GM12878 (cell line): ENCODE measurements around the gene C12orf56. TPM values are rescaled to one million over a fixed set of nuclear protein-coding genes. Genes with fewer than 3 reads are reported as not detected.

Experiments used
- ATAC-seq: fragments of 200-7000 bp; cut with Tn5 transposase; 3 replicates; pipeline ENCODE4 v1.9.1; 2020; ENCODE audit warnings: mild to moderate bottlenecking, moderate library complexity
- BruUV-seq: library from RNA; stranded (reverse); fragments of 400-500 nt; replicated peaks from 2 replicates; lab custom pipeline; 2021; lab: Mats Ljungman, UMichigan
- CTCF ChIA-PET: fragments of 300-600 bp; sonication (Branson Sonifier 250); formaldehyde crosslinking; extraction: SDS; loops from one replicate; lab custom pipeline; 2021; ENCODE audit warnings: inconsistent platforms; lab: Yijun Ruan, JAX
- POLR2A ChIA-PET: fragments of 350-600 bp; formaldehyde crosslinking; extraction: SDS; loops from one replicate; lab custom pipeline; 2021; ENCODE audit warnings: inconsistent platforms; lab: Charles Lee
- RAD21 ChIA-PET: fragments of 300-600 bp; sonication (Branson Sonifier 250); formaldehyde crosslinking; loops from one replicate; lab custom pipeline; 2023; ENCODE audit warnings: antibody characterized with exemption; ENCODE audit not compliant: unreplicated experiment; lab: Charles Lee
- SMC1A ChIA-PET: fragments of 300-600 bp; sonication (Branson Sonifier 250); formaldehyde crosslinking; loops from one replicate; lab custom pipeline; 2023; ENCODE audit not compliant: unreplicated experiment, uncharacterized antibody; lab: Charles Lee
- DNase-seq: peaks from one replicate; pipeline ENCODE4 v3.0.0-alpha.2; 2011; ENCODE audit warnings: low read depth, low spot score
- FAIRE-seq: peaks from 3 replicates; lab custom pipeline; 2011; peaks lifted over from hg19 to GRCh38; lab: Jason Lieb, UNC
- H2AFZ ChIP-seq: 2 replicates; pipeline ENCODE4 v1.6.0; 2011; ENCODE audit warnings: low read depth, low read length, control low read depth; ENCODE audit not compliant: control insufficient read depth
- H3K27ac ChIP-seq: 2 replicates; pipeline ENCODE4 v1.5.1; 2011; ENCODE audit warnings: control low read depth; ENCODE audit not compliant: control insufficient read depth, insufficient read depth
- H3K27me3 ChIP-seq, 2 experiments: replicated peaks in 1 of 2; 2 replicates each; pipeline versions ENCODE4 v1.6.0 to v1.6.1; 2011; ENCODE audit warnings: low read length in 1 of 2; ENCODE audit not compliant: control insufficient read depth in 2 of 2, insufficient read depth in 2 of 2
- H3K36me3 ChIP-seq, 2 experiments: 2 replicates each; pipeline ENCODE4 v1.5.1; 2011; ENCODE audit warnings: low read length in 1 of 2; ENCODE audit not compliant: control insufficient read depth in 2 of 2, insufficient read depth in 2 of 2
- H3K4me1 ChIP-seq: 2 replicates; pipeline ENCODE4 v1.6.1; 2011; ENCODE audit warnings: mild to moderate bottlenecking, low read length, moderate library complexity, mixed read lengths; ENCODE audit not compliant: control insufficient read depth, insufficient read depth
- H3K4me2 ChIP-seq: 2 replicates; pipeline ENCODE4 v1.6.0; 2011; ENCODE audit warnings: control low read depth; ENCODE audit not compliant: control insufficient read depth, insufficient read depth
- H3K4me3 ChIP-seq: fragments of 200-600 bp; sonication (generic); 2 replicates; pipeline ENCODE4 v1.5.1; 2016
- H3K79me2 ChIP-seq: 2 replicates; pipeline ENCODE4 v1.6.0; 2011; ENCODE audit warnings: low read length; ENCODE audit not compliant: control insufficient read depth, insufficient read depth
- H3K9ac ChIP-seq: 2 replicates; pipeline ENCODE4 v1.8.0; 2011; ENCODE audit warnings: low read length, control low read depth, mixed read lengths; ENCODE audit not compliant: control insufficient read depth, insufficient read depth
- H3K9me3 ChIP-seq: replicated peaks from 3 replicates; pipeline ENCODE4 v1.5.1; 2011; ENCODE audit warnings: mild to moderate bottlenecking, low read length; ENCODE audit not compliant: control insufficient read depth, insufficient read depth
- H4K20me1 ChIP-seq: 2 replicates; pipeline ENCODE4 v1.6.0; 2011; ENCODE audit not compliant: control insufficient read depth, insufficient read depth
- ASH2L ChIP-seq: fragments of 300-600, 200-600 bp; sonication (generic); IDR thresholded peaks from 2 replicates; pipeline ENCODE4 v1.6.1; 2017; ENCODE audit warnings: low read depth, mild to moderate bottlenecking, borderline replicate concordance
- BCL11A ChIP-seq: IDR thresholded peaks from 2 replicates; pipeline ENCODE4 v1.6.1; 2011; ENCODE audit warnings: low read depth, low read length
- BHLHE40 ChIP-seq, 2 experiments: fragments of 450-650 bp in 1 of 2; IDR thresholded peaks; 2 replicates each; pipeline ENCODE4 v1.6.1; 2011 to 2017; ENCODE audit warnings: low read depth in 2 of 2, borderline replicate concordance in 1 of 2, improper control_type of control experiment in 1 of 2, low read length in 1 of 2, mild to moderate bottlenecking in 1 of 2
- CBX3 ChIP-seq: fragments of 200-600 bp; sonication (generic); IDR thresholded peaks from 2 replicates; pipeline ENCODE4 v1.6.1; 2016; ENCODE audit warnings: low read depth, borderline replicate concordance
- CBX5 ChIP-seq: sonication (generic); IDR thresholded peaks from 2 replicates; pipeline ENCODE4 v1.6.1; 2016; ENCODE audit warnings: low read depth, moderate library complexity, mild to moderate bottlenecking, inconsistent platforms
- GATAD2B ChIP-seq: fragments of 450-650 bp; conservative IDR thresholded peaks from 2 replicates; pipeline ENCODE4 v1.6.1; 2017; ENCODE audit warnings: low read depth, mild to moderate bottlenecking, moderate library complexity
- HCFC1 ChIP-seq: fragments of 150-350 bp; IDR thresholded peaks from 2 replicates; pipeline ENCODE4 v1.6.1; 2014; ENCODE audit warnings: low read length
- LARP7 ChIP-seq: fragments of 450-650 bp; IDR thresholded peaks from 2 replicates; pipeline ENCODE4 v1.6.1; 2017; ENCODE audit warnings: mild to moderate bottlenecking
- MEF2A ChIP-seq: IDR thresholded peaks from 2 replicates; pipeline ENCODE4 v1.6.1; 2011; ENCODE audit warnings: low read depth, mild to moderate bottlenecking, low read length, moderate library complexity; ENCODE audit not compliant: insufficient read depth
- MXI1 ChIP-seq: fragments of 150-350 bp; IDR thresholded peaks from 2 replicates; pipeline ENCODE4 v1.6.1; 2011; ENCODE audit warnings: low read depth, mild to moderate bottlenecking, inconsistent platforms, low read length, improper control_type of control experiment
- PML ChIP-seq: IDR thresholded peaks from 2 replicates; pipeline ENCODE4 v1.6.1; 2012; ENCODE audit warnings: low read length, inconsistent platforms
- POLR2AphosphoS5 ChIP-seq: IDR thresholded peaks from 2 replicates; pipeline ENCODE4 v1.6.1; 2011; ENCODE audit warnings: mild to moderate bottlenecking, low read length, inconsistent platforms
- RELA ChIP-seq: fragments of 450-650 bp; IDR thresholded peaks from 2 replicates; pipeline ENCODE4 v1.8.0; 2014; ENCODE audit warnings: borderline replicate concordance; ENCODE audit not compliant: partially characterized antibody
- RUNX3 ChIP-seq: IDR thresholded peaks from 2 replicates; pipeline ENCODE4 v1.6.1; 2012; ENCODE audit warnings: low read length, inconsistent platforms
- SIX5 ChIP-seq: IDR thresholded peaks from 2 replicates; pipeline ENCODE4 v1.6.1; 2011; ENCODE audit warnings: mild to moderate bottlenecking, low read depth, low read length, moderate library complexity; ENCODE audit not compliant: severe bottlenecking
- TCF3 ChIP-seq: IDR thresholded peaks from 2 replicates; pipeline ENCODE4 v1.6.1; 2012; ENCODE audit warnings: low read depth, mild to moderate bottlenecking, low read length, borderline replicate concordance; ENCODE audit not compliant: insufficient read depth
- WGBS: methylation state at CpG from one replicate; pipeline ENCODE4 v1.1.6; 2016; ENCODE audit warnings: low lambda C conversion rate; ENCODE audit not compliant: insufficient replicate concordance, insufficient coverage; ENCODE audit errors: missing lambda C conversion rate; 5-methylcytosine and 5-hydroxymethylcytosine counted together
- in situ Hi-C: fragments of 300-500 bp; cut with MboI; formaldehyde crosslinking; loops from 9 replicates; pipeline ENCODE4 v1.14.3; 2018; ENCODE audit warnings: mixed read lengths
- intact Hi-C: fragments of 100-400 bp; cut with micrococcal nuclease; formaldehyde crosslinking; loops from one replicate; pipeline ENCODE4 v1.14.2; 2022; ENCODE audit not compliant: unreplicated experiment
- polyA plus RNA-seq, 11 experiments: library from polyadenylated mRNA; depleted of rRNA in 4 of 11; unstranded in 6 of 11; stranded (reverse) in 5 of 11; fragments of >200 nt; fragmentation: Nextera tagmentation in 4 of 11; fragmentation: Illumina TruSeq in 1 of 11; extraction: Ambion mirVana in 4 of 11; extraction: Trizol in 1 of 11; gene quantifications; 1 replicate in 1 of 11; 2 replicates in 10 of 11; pipeline versions ENCODE4 v1.2.1 to v1.2.3, GENCODE V29; 2011 to 2016; ENCODE audit warnings: inconsistent platforms in 2 of 11, missing spikeins in 2 of 11, low read depth in 1 of 11
- total RNA-seq, 4 experiments: library from RNA; depleted of rRNA in 3 of 4; stranded (reverse); fragments of >200 nt in 3 of 4; fragmentation: Illumina TruSeq in 1 of 4; extraction: Trizol in 1 of 4; gene quantifications; 2 replicates each; pipeline versions ENCODE4 v1.2.1 to v1.2.3, GENCODE V29; 2013 to 2021
- TF ChIP-seq, protein P1 (sequence below): fragments of 450-650 bp; formaldehyde crosslinking; IDR thresholded peaks from 2 replicates; pipeline ENCODE4 v1.4.0; 2022; ENCODE audit warnings: mild to moderate bottlenecking, moderate library complexity
- TF ChIP-seq, protein P2 (sequence below): IDR thresholded peaks from 2 replicates; pipeline ENCODE4 v1.6.1; 2012; ENCODE audit warnings: low read depth, low read length, improper control_type of control experiment
- TF ChIP-seq, protein P3 (sequence below): IDR thresholded peaks from 2 replicates; pipeline ENCODE4 v1.6.1; 2011; ENCODE audit warnings: low read depth, mild to moderate bottlenecking, low read length, moderate library complexity, borderline replicate concordance; ENCODE audit errors: extremely low read depth

C12orf56 gene
- total and polyA plus RNA-seq, 10 of the 15 experiments (the other 5 are each of a cell fraction or from before 2014, with no cell fraction given) = not detected

DNA sequence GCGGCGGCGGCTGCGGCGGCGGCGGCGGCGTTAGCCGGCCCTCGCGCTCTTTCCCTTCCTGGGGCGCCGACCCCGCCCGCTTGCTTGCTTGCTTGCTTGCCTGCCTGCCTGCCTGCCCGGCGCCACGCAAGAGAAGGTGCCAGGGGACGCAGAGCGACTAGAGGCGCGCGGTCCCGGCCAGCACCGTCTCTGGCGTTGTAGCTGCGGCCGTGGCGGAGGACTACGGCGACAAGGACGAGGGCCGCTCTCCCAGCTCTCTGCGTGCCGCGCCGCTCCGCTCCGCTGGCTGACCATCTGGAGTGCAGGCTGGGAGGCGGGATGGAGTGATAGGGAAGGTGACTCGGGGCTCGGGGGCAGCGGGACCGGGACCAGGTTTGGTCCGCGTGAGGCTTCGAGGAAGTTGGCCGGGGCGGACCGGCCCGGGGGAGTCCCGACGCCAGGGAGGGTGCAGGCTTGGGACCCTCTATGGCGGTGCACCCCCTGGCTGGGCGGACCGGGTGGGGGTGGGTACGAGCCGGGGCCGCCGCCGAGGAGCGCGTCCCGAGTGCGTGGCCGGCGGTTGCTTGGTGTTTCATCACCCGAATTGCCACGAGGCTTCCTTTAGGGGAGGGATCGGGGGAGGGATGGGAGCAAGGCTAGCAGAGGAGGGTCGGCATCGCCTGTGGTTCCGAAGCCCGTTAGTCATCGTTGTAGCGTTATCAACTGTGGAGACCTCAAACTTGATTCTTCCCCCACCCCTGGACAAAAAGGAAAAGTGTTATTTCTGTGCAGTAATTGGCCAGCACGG lies 14.1 kb upstream of the C12orf56 start:
- WGBS = 2% methylated on average over 63 of the region's 78 CpGs
- SMC1A ChIA-PET = interaction anchor here (1.1 to 1.3 kb wide), 2 partner anchors 13 to 46 kb away, joined by 3 to 4 read pairs; no protein-coding TSS in a partner anchor
- intact Hi-C loops = loop anchor here (1.0 to 10.0 kb wide), 3 partner anchors 48 to 1760 kb away; partner anchors contain the start of genes KICS2, TBK1 and TMBIM4
- CTCF ChIA-PET = interaction anchor here (1.5 to 1.6 kb wide), 2 partner anchors 11 to 55 kb away, joined by 3 to 5 read pairs; no protein-coding TSS in a partner anchor
- Histone ChIP-seq H3K36me3 (no peaks in the 10 kb centered on the region), H3K27me3 (no peaks in the 10 kb centered on the region), H3K4me1 (peaks cover 4% of the 10 kb centered on the region), H3K4me3 (peak overlapping the region; percentile 85), H3K27ac (peak overlapping the region; percentile 93), H3K9me3 (no peaks in the 10 kb centered on the region), H3K9ac (peak overlapping the region; percentile 88), H3K4me2 (peak overlapping the region; percentile 75), H4K20me1 (no peaks in the 10 kb centered on the region), H2AFZ (peak overlapping the region; percentile 80), H3K79me2 (peaks cover 39% of the 10 kb centered on the region)
- POLR2A ChIA-PET = no interaction called here
- in situ Hi-C loops = loop anchor here (5.0 kb wide), 1 partner anchor 43 kb away; no protein-coding TSS in a partner anchor
- DNase-seq (no peak), FAIRE-seq (no peak), ATAC-seq (peak; percentile 53)
- RAD21 ChIA-PET = interaction anchor here (0.5 to 1.2 kb wide), 4 partner anchors 13 to 401 kb away, joined by 3 to 4 read pairs (median 3); no protein-coding TSS in a partner anchor
- no TSS peak for BruUV-seq
- TF ChIP-seq GATAD2B = peak; percentile 89
- TF ChIP-seq, protein P1, sequence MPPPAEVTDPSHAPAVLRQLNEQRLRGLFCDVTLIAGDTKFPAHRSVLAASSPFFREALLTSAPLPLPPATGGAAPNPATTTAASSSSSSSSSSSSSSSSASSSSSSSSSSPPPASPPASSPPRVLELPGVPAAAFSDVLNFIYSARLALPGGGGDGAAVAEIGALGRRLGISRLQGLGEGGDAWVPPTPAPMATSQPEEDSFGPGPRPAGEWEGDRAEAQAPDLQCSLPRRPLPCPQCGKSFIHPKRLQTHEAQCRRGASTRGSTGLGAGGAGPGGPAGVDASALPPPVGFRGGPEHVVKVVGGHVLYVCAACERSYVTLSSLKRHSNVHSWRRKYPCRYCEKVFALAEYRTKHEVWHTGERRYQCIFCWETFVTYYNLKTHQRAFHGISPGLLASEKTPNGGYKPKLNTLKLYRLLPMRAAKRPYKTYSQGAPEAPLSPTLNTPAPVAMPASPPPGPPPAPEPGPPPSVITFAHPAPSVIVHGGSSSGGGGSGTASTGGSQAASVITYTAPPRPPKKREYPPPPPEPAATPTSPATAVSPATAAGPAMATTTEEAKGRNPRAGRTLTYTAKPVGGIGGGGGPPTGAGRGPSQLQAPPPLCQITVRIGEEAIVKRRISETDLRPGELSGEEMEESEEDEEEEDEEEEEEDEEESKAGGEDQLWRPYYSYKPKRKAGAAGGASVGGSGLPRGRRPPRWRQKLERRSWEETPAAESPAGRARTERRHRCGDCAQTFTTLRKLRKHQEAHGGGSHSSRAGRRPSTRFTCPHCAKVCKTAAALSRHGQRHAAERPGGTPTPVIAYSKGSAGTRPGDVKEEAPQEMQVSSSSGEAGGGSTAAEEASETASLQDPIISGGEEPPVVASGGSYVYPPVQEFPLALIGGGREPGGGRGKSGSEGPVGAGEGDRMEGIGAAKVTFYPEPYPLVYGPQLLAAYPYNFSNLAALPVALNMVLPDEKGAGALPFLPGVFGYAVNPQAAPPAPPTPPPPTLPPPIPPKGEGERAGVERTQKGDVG (CRISPR knock-in tag) = no peak
- no peak for TF ChIP-seq MEF2A
- no peak for TF ChIP-seq MXI1
- TF ChIP-seq TCF3 = peak; percentile 55; the same call in 1 of the 2 replicates
- TF ChIP-seq BCL11A = no peak
- no peak for TF ChIP-seq POLR2AphosphoS5
- no peak; the same call in 1 of the 2 replicates for TF ChIP-seq CBX5
- TF ChIP-seq, protein P2, sequence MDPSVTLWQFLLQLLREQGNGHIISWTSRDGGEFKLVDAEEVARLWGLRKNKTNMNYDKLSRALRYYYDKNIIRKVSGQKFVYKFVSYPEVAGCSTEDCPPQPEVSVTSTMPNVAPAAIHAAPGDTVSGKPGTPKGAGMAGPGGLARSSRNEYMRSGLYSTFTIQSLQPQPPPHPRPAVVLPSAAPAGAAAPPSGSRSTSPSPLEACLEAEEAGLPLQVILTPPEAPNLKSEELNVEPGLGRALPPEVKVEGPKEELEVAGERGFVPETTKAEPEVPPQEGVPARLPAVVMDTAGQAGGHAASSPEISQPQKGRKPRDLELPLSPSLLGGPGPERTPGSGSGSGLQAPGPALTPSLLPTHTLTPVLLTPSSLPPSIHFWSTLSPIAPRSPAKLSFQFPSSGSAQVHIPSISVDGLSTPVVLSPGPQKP = no peak
- no peak for TF ChIP-seq SIX5
- TF ChIP-seq, protein P3, sequence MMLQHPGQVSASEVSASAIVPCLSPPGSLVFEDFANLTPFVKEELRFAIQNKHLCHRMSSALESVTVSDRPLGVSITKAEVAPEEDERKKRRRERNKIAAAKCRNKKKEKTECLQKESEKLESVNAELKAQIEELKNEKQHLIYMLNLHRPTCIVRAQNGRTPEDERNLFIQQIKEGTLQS = no peak
- no peak for TF ChIP-seq HCFC1
- TF ChIP-seq BHLHE40 (IDR thresholded peaks at IDR 0.05; ENCODE audit: borderline replicate concordance in 1 of 2, low read depth in 2 of 2, low read length in 1 of 2) = 0 out of 4 replicates have a peak, but pooled peaks of 1 of the 2 experiments have one; percentile 4
- TF ChIP-seq LARP7 = peak; percentile 92; the same call in 1 of the 2 replicates
- no peak for TF ChIP-seq RUNX3
- TF ChIP-seq RELA = no peak
- TF ChIP-seq CBX3 = no peak
- peak; percentile 91; the same call in 1 of the 2 replicates for TF ChIP-seq ASH2L
- no peak; the same call in 1 of the 2 replicates for TF ChIP-seq PML
